GM12873 (cell line): ENCODE data around the gene MAPRE3.
A peak's percentile ranks its signal among the peaks of the same experiment; 100 is the strongest.

Experiments used
- TF ChIP-seq, protein P1 (sequence below): IDR thresholded peaks from 2 replicates; pipeline ENCODE4 v1.5.1; 2012; ENCODE audit warnings: low read depth, mild to moderate bottlenecking, moderate library complexity, low read length, control low read depth; ENCODE audit not compliant: insufficient read depth; ENCODE audit errors: missing control alignments

Gene MAPRE3

DNA sequence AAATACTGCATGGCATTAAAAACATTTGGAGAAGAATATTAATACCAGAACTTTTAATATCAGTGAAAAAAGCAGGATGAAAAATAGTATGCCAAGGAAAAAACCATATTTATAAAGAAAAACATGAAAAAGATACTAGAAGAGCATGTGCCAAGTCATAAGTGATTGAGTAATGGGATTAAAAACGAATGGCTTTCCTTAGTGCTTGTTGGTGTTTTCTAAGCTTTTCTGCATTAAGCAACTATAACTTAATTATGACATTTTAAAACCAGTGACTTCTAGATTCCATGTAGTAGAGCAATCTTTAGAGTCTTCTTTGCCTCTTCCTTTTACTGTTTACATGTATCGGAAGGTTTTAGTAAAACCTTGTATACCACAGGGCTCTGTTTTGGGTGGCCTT is 6.6 kb downstream of the MAPRE3 start:
- TF ChIP-seq, protein P1, sequence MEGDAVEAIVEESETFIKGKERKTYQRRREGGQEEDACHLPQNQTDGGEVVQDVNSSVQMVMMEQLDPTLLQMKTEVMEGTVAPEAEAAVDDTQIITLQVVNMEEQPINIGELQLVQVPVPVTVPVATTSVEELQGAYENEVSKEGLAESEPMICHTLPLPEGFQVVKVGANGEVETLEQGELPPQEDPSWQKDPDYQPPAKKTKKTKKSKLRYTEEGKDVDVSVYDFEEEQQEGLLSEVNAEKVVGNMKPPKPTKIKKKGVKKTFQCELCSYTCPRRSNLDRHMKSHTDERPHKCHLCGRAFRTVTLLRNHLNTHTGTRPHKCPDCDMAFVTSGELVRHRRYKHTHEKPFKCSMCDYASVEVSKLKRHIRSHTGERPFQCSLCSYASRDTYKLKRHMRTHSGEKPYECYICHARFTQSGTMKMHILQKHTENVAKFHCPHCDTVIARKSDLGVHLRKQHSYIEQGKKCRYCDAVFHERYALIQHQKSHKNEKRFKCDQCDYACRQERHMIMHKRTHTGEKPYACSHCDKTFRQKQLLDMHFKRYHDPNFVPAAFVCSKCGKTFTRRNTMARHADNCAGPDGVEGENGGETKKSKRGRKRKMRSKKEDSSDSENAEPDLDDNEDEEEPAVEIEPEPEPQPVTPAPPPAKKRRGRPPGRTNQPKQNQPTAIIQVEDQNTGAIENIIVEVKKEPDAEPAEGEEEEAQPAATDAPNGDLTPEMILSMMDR: no peak

- TF ChIP-seq, protein P1: no peak
These were observed 7.7 kb downstream of the MAPRE3 start for GRCh38 chr2:26978061-26978596.

- TF ChIP-seq, protein P1: no peak
These were observed 9.3 kb downstream of the MAPRE3 start for GRCh38 chr2:26979741-26980140.

GRCh38 chr2:26980971-26981370 is 10.5 kb downstream of the MAPRE3 start:
- TF ChIP-seq, protein P1: no peak

DNA sequence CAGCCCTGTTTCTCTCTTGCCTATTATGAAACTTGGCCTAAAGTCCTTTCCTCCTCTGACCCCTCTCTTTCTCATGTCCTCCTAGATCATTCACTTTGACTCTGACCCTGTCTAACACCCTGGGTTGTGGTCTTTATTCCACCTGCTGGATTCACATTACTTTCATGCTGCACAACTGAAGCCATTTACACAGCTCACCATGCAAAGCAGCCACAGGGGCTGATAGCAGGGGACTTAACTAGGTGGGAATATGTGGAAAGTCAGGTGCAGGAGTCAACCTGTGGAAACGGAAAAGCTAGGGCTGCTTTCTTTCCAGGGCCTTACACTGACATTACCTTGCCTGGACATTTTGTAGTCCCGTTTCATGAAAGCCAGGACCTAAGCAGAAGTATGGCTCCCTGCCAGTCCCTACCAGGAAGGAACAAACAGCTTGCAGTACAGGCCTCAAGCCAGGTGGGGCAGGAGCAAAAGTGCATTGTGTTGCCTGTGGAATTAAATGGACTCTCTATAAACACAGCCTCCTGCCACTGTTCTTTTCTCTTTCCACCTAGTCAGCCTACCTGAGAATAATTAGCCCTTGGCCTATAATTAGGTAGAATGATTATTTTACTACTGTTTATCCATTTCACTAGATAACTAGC is 11.8 kb downstream of the MAPRE3 start:
- TF ChIP-seq, protein P1: peak; percentile 63

- TF ChIP-seq, protein P1: no peak
These were observed 13.3 kb downstream of the MAPRE3 start for GRCh38 chr2:26983746-26984145.

GRCh38 chr2:26985807-26986206 is 15.4 kb downstream of the MAPRE3 start:
- TF ChIP-seq, protein P1: no peak

DNA sequence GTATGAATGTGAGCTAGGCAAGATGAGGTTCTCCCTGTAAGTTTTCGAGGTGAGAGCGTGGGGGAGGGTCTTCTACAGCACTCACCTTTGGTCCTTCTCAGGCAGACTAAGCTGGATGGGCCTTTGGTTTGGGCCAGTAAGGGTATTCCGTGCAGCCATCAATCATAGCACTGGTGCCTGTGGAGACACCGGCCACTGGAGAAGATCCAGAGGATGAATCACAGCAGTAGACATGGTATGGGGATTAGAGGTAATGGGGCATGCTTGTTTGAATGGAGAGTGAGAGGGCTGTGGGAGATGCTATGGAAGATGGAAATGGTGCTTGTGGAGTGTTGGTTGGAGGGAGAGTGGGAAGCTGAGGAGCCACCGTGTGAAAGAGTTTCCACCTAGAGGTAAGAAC is 16.1 kb downstream of the MAPRE3 start:
- TF ChIP-seq, protein P1: no peak
